Activated T-helper 17 cell treated with anti-CD3 and anti-CD28 coated beads, Interleukin-2, amount 50 U/mL, for 72 hours (primary cell): ENCODE data around the gene NDUFA11. TPM values are rescaled to one million over a fixed set of nuclear protein-coding genes. Genes with fewer than 3 reads are reported as not detected.

Source experiments
- ATAC-seq: fragments of 150-1000 bp; cut with Tn5 transposase; replicated peaks from 2 replicates; pipeline ENCODE4 v1.10.0; 2021; ENCODE audit warnings: mild to moderate bottlenecking, moderate library complexity
- H3K27ac Mint-ChIP-seq: one replicate; pipeline ENCODE4 v1.8.0; 2022; ENCODE audit warnings: mixed read lengths
- H3K27me3 Mint-ChIP-seq: one replicate; pipeline ENCODE4 v1.8.0; 2022; ENCODE audit warnings: mixed read lengths
- H3K36me3 Mint-ChIP-seq: one replicate; pipeline ENCODE4 v1.8.0; 2022; ENCODE audit warnings: low read depth, mild to moderate bottlenecking, mixed read lengths
- H3K4me1 Mint-ChIP-seq: one replicate; pipeline ENCODE4 v1.8.0; 2022; ENCODE audit warnings: mixed read lengths
- H3K4me3 Mint-ChIP-seq: one replicate; pipeline ENCODE4 v1.8.0; 2022; ENCODE audit warnings: mild to moderate bottlenecking, mixed read lengths
- H3K9me3 Mint-ChIP-seq: one replicate; pipeline ENCODE4 v1.8.0; 2022; ENCODE audit warnings: mixed read lengths
- total RNA-seq, 2 donors: library from RNA; stranded (reverse); gene quantifications; one replicate each; pipeline ENCODE4 v1.2.3, GENCODE V29; 2022

Gene NDUFA11
- total RNA-seq, 2 donors from 2014 or later, result 162 to 249 TPM

- Mint-ChIP-seq H3K27me3 (no peaks in the 10 kb centered on the region), H3K4me1 (no peaks in the 10 kb centered on the region), H3K4me3 (no peak overlapping the region), H3K36me3 (peaks cover 90% of the 10 kb centered on the region), H3K9me3 (no peaks in the 10 kb centered on the region), H3K27ac (no peak overlapping the region)
- ATAC-seq, result no peak
These were observed 18.6 kb upstream of the NDUFA11 start for GRCh38 chr19:5922161-5922545.

- no peaks in the 10 kb centered on the region for H3K27me3 Mint-ChIP-seq
- no peak overlapping the region for H3K4me3 Mint-ChIP-seq
- no peaks in the 10 kb centered on the region for H3K9me3 Mint-ChIP-seq
- H3K27ac Mint-ChIP-seq, result no peak overlapping the region
- H3K36me3 Mint-ChIP-seq, result peaks cover 90% of the 10 kb centered on the region
- no peak for ATAC-seq
- H3K4me1 Mint-ChIP-seq, result no peaks in the 10 kb centered on the region
These were observed 18.0 kb upstream of the NDUFA11 start for GRCh38 chr19:5921516-5922160.

- Mint-ChIP-seq H3K9me3 (no peaks in the 10 kb centered on the region), H3K4me3 (no peak overlapping the region), H3K4me1 (no peaks in the 10 kb centered on the region), H3K27ac (no peak overlapping the region), H3K27me3 (no peaks in the 10 kb centered on the region), H3K36me3 (peaks cover 71% of the 10 kb centered on the region)
- ATAC-seq, result no peak
These were observed 15.0 kb upstream of the NDUFA11 start for GRCh38 chr19:5918463-5919079.

- H3K4me1 Mint-ChIP-seq, result no peaks in the 10 kb centered on the region
- no peak for ATAC-seq
- no peak overlapping the region for H3K27ac Mint-ChIP-seq
- peaks cover 61% of the 10 kb centered on the region for H3K36me3 Mint-ChIP-seq
- no peaks in the 10 kb centered on the region for H3K27me3 Mint-ChIP-seq
- H3K9me3 Mint-ChIP-seq, result no peaks in the 10 kb centered on the region
- no peak overlapping the region for H3K4me3 Mint-ChIP-seq
These were observed 14.0 kb upstream of the NDUFA11 start for GRCh38 chr19:5917431-5918107.

GRCh38 chr19:5916181-5916708 is 12.7 kb upstream of the NDUFA11 start:
- H3K27ac Mint-ChIP-seq, result no peak overlapping the region
- ATAC-seq, result no peak
- H3K4me3 Mint-ChIP-seq, result no peak overlapping the region

GRCh38 chr19:5915782-5916165 is 12.2 kb upstream of the NDUFA11 start:
- H3K4me3 Mint-ChIP-seq, result no peak overlapping the region
- no peak overlapping the region for H3K27ac Mint-ChIP-seq
- no peak for ATAC-seq
- peaks cover 44% of the 10 kb centered on the region for H3K36me3 Mint-ChIP-seq
- H3K9me3 Mint-ChIP-seq, result no peaks in the 10 kb centered on the region
- H3K27me3 Mint-ChIP-seq, result no peaks in the 10 kb centered on the region
- H3K4me1 Mint-ChIP-seq, result no peaks in the 10 kb centered on the region

More at GRCh38 chr19:5916181-5916708, 12.7 kb upstream of the NDUFA11 start:
- no peaks in the 10 kb centered on the region for H3K4me1 Mint-ChIP-seq
- H3K27me3 Mint-ChIP-seq, result no peaks in the 10 kb centered on the region
- peaks cover 48% of the 10 kb centered on the region for H3K36me3 Mint-ChIP-seq
- H3K9me3 Mint-ChIP-seq, result no peaks in the 10 kb centered on the region

- no peaks in the 10 kb centered on the region for H3K27me3 Mint-ChIP-seq
- no peak for ATAC-seq
- no peaks in the 10 kb centered on the region for H3K4me1 Mint-ChIP-seq
- H3K27ac Mint-ChIP-seq, result no peak overlapping the region
- H3K9me3 Mint-ChIP-seq, result no peaks in the 10 kb centered on the region
- peaks cover 44% of the 10 kb centered on the region for H3K36me3 Mint-ChIP-seq
- no peak overlapping the region for H3K4me3 Mint-ChIP-seq
These were observed 11.6 kb upstream of the NDUFA11 start for GRCh38 chr19:5914946-5915781.

- H3K4me1 Mint-ChIP-seq, result no peaks in the 10 kb centered on the region
- ATAC-seq, result no peak
- no peaks in the 10 kb centered on the region for H3K27me3 Mint-ChIP-seq
- peaks cover 43% of the 10 kb centered on the region for H3K36me3 Mint-ChIP-seq
- H3K27ac Mint-ChIP-seq, result no peak overlapping the region
- H3K9me3 Mint-ChIP-seq, result no peaks in the 10 kb centered on the region
- H3K4me3 Mint-ChIP-seq, result no peak overlapping the region
These were observed 10.8 kb upstream of the NDUFA11 start for GRCh38 chr19:5914358-5914774.

GRCh38 chr19:5913739-5914357 is 10.3 kb upstream of the NDUFA11 start, which contains the start of gene CAPS:
Gene CAPS, plus strand, starts transcription at chr19:5914254. Its CDS starts 153 bp downstream, at chr19:5914407.
- Mint-ChIP-seq H3K36me3 (peaks cover 38% of the 10 kb centered on the region), H3K4me1 (no peaks in the 10 kb centered on the region), H3K9me3 (no peaks in the 10 kb centered on the region), H3K4me3 (no peak within 1 kb of the TSS), H3K27me3 (no peaks in the 10 kb centered on the region), H3K27ac (no peak within 1 kb of the TSS)
- no peak for ATAC-seq

GRCh38 chr19:5911366-5911765 is 7.8 kb upstream of the NDUFA11 start:
- Mint-ChIP-seq H3K4me3 (no peak overlapping the region), H3K27ac (no peak overlapping the region), H3K4me1 (peaks cover 12% of the 10 kb centered on the region), H3K9me3 (no peaks in the 10 kb centered on the region), H3K36me3 (peaks cover 23% of the 10 kb centered on the region), H3K27me3 (no peaks in the 10 kb centered on the region)
- ATAC-seq, result no peak

- no peaks in the 10 kb centered on the region for H3K27me3 Mint-ChIP-seq
- no peak overlapping the region for H3K4me3 Mint-ChIP-seq
- H3K36me3 Mint-ChIP-seq, result peaks cover 15% of the 10 kb centered on the region
- no peak for ATAC-seq
- H3K27ac Mint-ChIP-seq, result no peak overlapping the region
- H3K9me3 Mint-ChIP-seq, result no peaks in the 10 kb centered on the region
- peaks cover 15% of the 10 kb centered on the region for H3K4me1 Mint-ChIP-seq
These were observed 7.0 kb upstream of the NDUFA11 start for GRCh38 chr19:5910638-5910907.

- Mint-ChIP-seq H3K9me3 (no peaks in the 10 kb centered on the region), H3K36me3 (peaks cover 14% of the 10 kb centered on the region), H3K27me3 (no peaks in the 10 kb centered on the region), H3K4me1 (peaks cover 15% of the 10 kb centered on the region), H3K4me3 (no peak overlapping the region), H3K27ac (no peak overlapping the region)
- no peak for ATAC-seq
These were observed 5.3 kb upstream of the NDUFA11 start for GRCh38 chr19:5908773-5909442.

- H3K4me3 Mint-ChIP-seq, result peak overlapping the region; percentile 41
These were observed 3.7 kb upstream of the NDUFA11 start for GRCh38 chr19:5907241-5907640.

More at GRCh38 chr19:5907241-5907640, 3.7 kb upstream of the NDUFA11 start:
- ATAC-seq, result no peak
- Mint-ChIP-seq H3K36me3 (peaks cover 26% of the 10 kb centered on the region), H3K27me3 (no peaks in the 10 kb centered on the region), H3K27ac (peak overlapping the region; percentile 27), H3K4me1 (peaks cover 15% of the 10 kb centered on the region), H3K9me3 (no peaks in the 10 kb centered on the region)
